Type B pancreatic cell (in vitro differentiated cells): Measurements from ENCODE around the gene SLCO4A1. TPM values are rescaled to one million over a fixed set of nuclear protein-coding genes. Genes with fewer than 3 reads are reported as not detected.

Experiments
- DNase-seq: peaks from one replicate; pipeline ENCODE4 v3.0.0; 2021; ENCODE audit warnings: mixed read lengths; ENCODE audit not compliant: unreplicated experiment; ENCODE audit errors: extremely low spot score
- H3K27ac Mint-ChIP-seq: 2 replicates; pipeline ENCODE4 v1.8.0; 2021; ENCODE audit warnings: mild to moderate bottlenecking, mixed read lengths
- H3K27me3 Mint-ChIP-seq: 2 replicates; pipeline ENCODE4 v1.8.0; 2021; ENCODE audit warnings: mixed read lengths
- H3K36me3 Mint-ChIP-seq: 2 replicates; pipeline ENCODE4 v1.8.0; 2021; ENCODE audit warnings: mixed read lengths
- H3K4me1 Mint-ChIP-seq: one replicate; pipeline ENCODE4 v1.8.0; 2021; ENCODE audit warnings: mixed read lengths; ENCODE audit not compliant: unreplicated experiment
- H3K4me3 Mint-ChIP-seq: 2 replicates; pipeline ENCODE4 v1.8.0; 2021; ENCODE audit warnings: mild to moderate bottlenecking, mixed read lengths
- H3K9me3 Mint-ChIP-seq: 2 replicates; pipeline ENCODE4 v1.8.0; 2021; ENCODE audit warnings: mixed read lengths
- long read RNA-seq: library from polyadenylated mRNA; unstranded; transcript quantifications from one replicate; pipeline ENCODE4 v2.0.0, GENCODE V29; 2020
- total RNA-seq: library from RNA; stranded (reverse); gene quantifications from 2 replicates; pipeline ENCODE4 v1.2.1, GENCODE V29; 2021; ENCODE audit warnings: low replicate concordance
- TF ChIP-seq, protein P1 (sequence below): fragments of 200-600 bp; sonication (generic); conservative IDR thresholded peaks from 2 replicates; pipeline ENCODE4 v1.5.0; 2021; ENCODE audit warnings: antibody characterized with exemption, mild to moderate bottlenecking

SLCO4A1 gene, protein sequence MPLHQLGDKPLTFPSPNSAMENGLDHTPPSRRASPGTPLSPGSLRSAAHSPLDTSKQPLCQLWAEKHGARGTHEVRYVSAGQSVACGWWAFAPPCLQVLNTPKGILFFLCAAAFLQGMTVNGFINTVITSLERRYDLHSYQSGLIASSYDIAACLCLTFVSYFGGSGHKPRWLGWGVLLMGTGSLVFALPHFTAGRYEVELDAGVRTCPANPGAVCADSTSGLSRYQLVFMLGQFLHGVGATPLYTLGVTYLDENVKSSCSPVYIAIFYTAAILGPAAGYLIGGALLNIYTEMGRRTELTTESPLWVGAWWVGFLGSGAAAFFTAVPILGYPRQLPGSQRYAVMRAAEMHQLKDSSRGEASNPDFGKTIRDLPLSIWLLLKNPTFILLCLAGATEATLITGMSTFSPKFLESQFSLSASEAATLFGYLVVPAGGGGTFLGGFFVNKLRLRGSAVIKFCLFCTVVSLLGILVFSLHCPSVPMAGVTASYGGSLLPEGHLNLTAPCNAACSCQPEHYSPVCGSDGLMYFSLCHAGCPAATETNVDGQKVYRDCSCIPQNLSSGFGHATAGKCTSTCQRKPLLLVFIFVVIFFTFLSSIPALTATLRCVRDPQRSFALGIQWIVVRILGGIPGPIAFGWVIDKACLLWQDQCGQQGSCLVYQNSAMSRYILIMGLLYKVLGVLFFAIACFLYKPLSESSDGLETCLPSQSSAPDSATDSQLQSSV
- total RNA-seq, result 2.6 and 5.3 TPM in 2 replicates
- long read RNA-seq, partial matches to known transcripts, result 0 of 1 reads
- long read RNA-seq, other reads (novel, unspliced or antisense), result 0 of 1 reads

DNA sequence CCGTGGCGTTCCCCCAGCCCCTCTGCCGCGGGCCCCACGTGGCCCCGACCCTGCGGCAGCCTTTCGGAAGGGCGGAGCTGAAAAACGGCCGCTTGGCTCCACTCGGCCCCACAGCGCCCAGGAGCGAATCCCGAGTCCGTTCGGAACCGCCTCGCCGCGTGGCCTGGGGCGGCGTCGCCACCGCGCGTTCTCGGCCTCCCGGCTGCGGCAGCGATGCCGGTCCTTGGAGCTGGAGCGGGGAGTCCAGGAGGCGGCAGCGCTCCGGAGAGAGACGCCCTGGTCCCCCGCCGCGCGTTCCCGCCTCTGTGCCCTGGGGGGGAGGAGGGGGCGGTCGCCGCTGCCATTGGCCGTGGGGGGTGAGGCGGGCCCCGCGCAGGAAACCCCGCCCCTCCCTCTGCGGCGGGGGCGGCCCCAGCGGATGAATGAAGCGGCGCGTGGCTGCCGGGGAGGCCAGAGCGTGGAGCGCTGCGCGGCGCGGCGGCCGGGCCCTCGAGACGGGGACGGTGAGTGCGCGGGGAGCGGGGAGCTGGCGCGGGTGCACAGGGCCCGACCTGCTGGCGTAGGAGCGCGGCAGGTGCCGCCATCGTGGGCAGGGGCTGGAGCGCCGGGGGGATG lies at the start of gene SLCO4A1:
Gene SLCO4A1 (plus strand): TSS at position 453 of the 615 bp plus-strand sequence. CDS start 13,952 bp downstream, outside the sequence.
- peaks cover 56% of the 10 kb centered on the region for H3K27me3 Mint-ChIP-seq

DNA sequence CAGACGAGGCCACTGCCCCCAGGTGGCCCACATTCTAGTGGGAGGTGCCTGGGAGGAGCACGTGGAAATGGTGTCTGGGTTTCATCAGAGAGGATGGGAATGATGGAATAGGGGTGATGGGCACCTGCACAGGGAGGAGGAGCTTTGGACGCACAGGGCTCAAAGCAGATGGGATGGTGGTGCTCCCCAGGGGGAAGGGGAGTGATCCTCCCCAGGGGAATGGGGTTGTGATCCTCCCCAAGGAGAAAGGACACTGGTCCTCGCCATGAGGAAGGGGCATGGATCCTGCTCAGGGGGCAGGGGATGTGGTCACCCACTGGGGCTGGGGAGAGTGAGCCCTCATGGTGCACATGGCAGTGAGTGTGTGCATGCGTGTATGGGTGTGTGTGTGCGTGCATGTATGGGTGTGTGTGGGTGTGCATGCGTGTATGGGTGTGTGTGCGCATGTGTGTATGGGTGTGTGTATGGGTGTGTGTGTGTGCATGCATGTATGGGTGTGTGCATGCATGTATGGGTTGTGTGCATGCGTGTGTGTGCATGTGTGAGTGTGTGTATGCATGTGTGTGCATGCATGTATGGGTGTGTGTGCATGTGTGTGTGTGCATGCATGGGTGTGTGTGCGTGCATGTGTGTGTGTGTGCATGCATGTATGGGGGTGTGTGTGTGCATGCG lies 49.7 kb upstream of the SLCO4A1 start:
- H3K27ac Mint-ChIP-seq, result no peak overlapping the region
- H3K4me3 Mint-ChIP-seq, result no peak overlapping the region
- H3K4me1 Mint-ChIP-seq, result no peaks in the 10 kb centered on the region

More for the DNA sequence above, at the start of gene SLCO4A1:
- peaks cover 18% of the 10 kb centered on the region for H3K4me1 Mint-ChIP-seq
- H3K27ac Mint-ChIP-seq, result no peak within 1 kb of the TSS
- no peaks in the 10 kb centered on the region for H3K36me3 Mint-ChIP-seq
- peak within 1 kb of the TSS; percentile 77 for H3K4me3 Mint-ChIP-seq
- TF ChIP-seq, protein P1, sequence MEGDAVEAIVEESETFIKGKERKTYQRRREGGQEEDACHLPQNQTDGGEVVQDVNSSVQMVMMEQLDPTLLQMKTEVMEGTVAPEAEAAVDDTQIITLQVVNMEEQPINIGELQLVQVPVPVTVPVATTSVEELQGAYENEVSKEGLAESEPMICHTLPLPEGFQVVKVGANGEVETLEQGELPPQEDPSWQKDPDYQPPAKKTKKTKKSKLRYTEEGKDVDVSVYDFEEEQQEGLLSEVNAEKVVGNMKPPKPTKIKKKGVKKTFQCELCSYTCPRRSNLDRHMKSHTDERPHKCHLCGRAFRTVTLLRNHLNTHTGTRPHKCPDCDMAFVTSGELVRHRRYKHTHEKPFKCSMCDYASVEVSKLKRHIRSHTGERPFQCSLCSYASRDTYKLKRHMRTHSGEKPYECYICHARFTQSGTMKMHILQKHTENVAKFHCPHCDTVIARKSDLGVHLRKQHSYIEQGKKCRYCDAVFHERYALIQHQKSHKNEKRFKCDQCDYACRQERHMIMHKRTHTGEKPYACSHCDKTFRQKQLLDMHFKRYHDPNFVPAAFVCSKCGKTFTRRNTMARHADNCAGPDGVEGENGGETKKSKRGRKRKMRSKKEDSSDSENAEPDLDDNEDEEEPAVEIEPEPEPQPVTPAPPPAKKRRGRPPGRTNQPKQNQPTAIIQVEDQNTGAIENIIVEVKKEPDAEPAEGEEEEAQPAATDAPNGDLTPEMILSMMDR, result no peak
- no peaks in the 10 kb centered on the region for H3K9me3 Mint-ChIP-seq
- no peak for DNase-seq

DNA sequence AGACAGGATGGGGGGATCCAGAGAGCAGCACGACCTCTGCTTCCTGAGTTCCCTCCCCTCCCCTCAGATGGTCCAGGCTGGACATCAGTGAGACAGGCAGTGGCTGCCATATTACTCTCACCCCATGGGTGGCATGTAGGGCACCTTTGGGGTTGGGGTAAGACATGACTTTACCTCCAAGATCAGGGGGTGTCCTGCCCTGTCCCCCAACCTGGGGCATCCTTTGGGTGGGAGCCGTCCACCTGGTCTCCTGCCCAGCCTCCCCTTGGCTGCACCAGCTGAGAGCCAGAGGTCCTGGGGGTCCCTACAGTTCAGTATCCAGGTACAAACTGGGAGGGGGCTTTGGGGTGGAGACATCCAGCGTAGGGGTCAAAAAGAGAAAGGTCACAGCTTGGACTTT lies 48.7 kb upstream of the SLCO4A1 start:
- H3K4me1 Mint-ChIP-seq, result no peaks in the 10 kb centered on the region
- H3K27me3 Mint-ChIP-seq, result peaks cover 44% of the 10 kb centered on the region
- no peaks in the 10 kb centered on the region for H3K9me3 Mint-ChIP-seq
- H3K27ac Mint-ChIP-seq, result no peak overlapping the region
- H3K36me3 Mint-ChIP-seq, result no peaks in the 10 kb centered on the region
- DNase-seq, result no peak
- TF ChIP-seq, protein P1, result no peak
- H3K4me3 Mint-ChIP-seq, result no peak overlapping the region

More for the DNA sequence above, 49.7 kb upstream of the SLCO4A1 start:
- TF ChIP-seq, protein P1, result no peak
- H3K27me3 Mint-ChIP-seq, result peaks cover 36% of the 10 kb centered on the region
- H3K9me3 Mint-ChIP-seq, result no peaks in the 10 kb centered on the region
- H3K36me3 Mint-ChIP-seq, result no peaks in the 10 kb centered on the region
- no peak for DNase-seq

DNA sequence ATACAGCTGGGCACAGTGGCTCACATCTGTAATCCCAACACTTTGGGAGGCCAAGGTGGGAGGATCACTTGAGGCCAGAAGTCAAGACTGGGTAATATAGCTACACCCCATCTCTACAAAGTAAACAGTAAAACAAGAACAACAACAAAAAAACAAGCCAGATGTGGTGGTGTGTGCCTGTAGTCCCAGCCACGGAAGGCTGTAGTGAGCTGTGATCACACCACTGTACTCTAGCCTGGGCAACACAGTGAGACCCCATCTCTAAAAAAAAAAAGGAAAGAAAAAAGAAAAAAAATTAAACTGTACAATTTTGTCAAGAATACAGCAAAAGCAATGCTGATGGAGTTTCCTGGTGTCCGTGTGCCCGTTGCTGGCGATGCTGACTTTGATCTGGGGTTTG lies 47.2 kb upstream of the SLCO4A1 start:
- H3K4me3 Mint-ChIP-seq, result no peak overlapping the region
- no peak for DNase-seq
- H3K4me1 Mint-ChIP-seq, result no peaks in the 10 kb centered on the region
- TF ChIP-seq, protein P1, result no peak
- no peak overlapping the region for H3K27ac Mint-ChIP-seq
- no peaks in the 10 kb centered on the region for H3K9me3 Mint-ChIP-seq
- peaks cover 48% of the 10 kb centered on the region for H3K27me3 Mint-ChIP-seq
- no peaks in the 10 kb centered on the region for H3K36me3 Mint-ChIP-seq

DNA sequence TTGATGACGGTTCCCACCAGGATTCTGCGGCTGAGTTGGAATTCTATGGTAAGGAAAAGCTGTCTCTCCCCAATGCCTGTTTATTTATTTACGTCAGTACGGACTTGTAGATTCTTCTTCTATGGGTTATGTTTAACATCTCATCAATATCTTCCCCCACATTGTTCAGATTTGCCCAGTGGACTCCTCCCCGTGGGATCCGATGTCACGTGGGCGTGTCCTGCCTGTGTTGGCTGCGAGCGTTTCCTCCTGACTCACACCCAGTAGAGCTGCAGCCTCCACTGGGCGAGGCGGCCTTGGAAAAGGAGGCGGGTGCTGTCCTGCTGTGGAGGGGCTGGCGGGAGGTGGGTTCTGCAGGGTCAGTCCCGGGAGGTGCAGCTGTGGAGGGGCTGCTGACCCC lies 46.8 kb upstream of the SLCO4A1 start:
- TF ChIP-seq, protein P1, result no peak
- DNase-seq, result no peak
- H3K27me3 Mint-ChIP-seq, result peaks cover 51% of the 10 kb centered on the region
- no peak overlapping the region for H3K4me3 Mint-ChIP-seq
- H3K36me3 Mint-ChIP-seq, result no peaks in the 10 kb centered on the region
- H3K9me3 Mint-ChIP-seq, result no peaks in the 10 kb centered on the region
- no peak overlapping the region for H3K27ac Mint-ChIP-seq
- no peaks in the 10 kb centered on the region for H3K4me1 Mint-ChIP-seq
